ENCODE results near the gene CALN1.

DNA sequence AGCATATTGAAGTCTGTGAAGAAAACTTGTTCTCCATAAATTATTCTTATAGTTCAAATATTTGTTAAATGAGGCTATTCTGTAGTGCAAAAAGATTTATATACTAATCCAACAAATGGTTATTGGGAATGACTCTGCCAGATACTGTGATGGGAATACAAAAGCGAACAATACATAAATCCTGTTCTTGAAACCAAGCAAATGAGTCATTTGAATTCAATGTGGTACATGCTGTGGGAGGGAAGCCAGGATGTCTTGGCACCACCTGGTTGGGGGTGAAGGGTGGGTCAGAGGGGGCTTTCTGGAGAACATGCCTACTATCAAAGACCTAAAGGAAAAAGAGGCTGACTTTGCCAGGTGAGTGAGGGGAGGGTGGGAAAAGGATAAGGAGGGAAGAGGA lies 594.2 kb downstream of the CALN1 start:
- TF ChIP-seq CTCF (IDR thresholded peaks at IDR 0.05; ENCODE audit: low read depth, low read length): no peak
- TF ChIP-seq EZH2phosphoT487 (IDR thresholded peaks at IDR 0.05; ENCODE audit: low read depth): no peak
